Measurements from ENCODE around the gene VAMP5.

- TF ChIP-seq L3MBTL2 (conservative IDR thresholded peaks at IDR 0.05) (no peak), SP1 (IDR thresholded peaks at IDR 0.05) (no peak), ELF4 (IDR thresholded peaks at IDR 0.05) (no peak), FOXK2 (IDR thresholded peaks at IDR 0.05) (no peak), SUZ12 (IDR thresholded peaks at IDR 0.05) (no peak), BHLHE40 (IDR thresholded peaks at IDR 0.05; ENCODE audit: borderline replicate concordance) (no peak), PKNOX1 (IDR thresholded peaks at IDR 0.05) (no peak)
Measured at GRCh38 chr2:85577386-85578242, 6.6 kb upstream of the VAMP5 start, which contains the start of gene VAMP8.

All from HEK293T (cell line).